Measurements from ENCODE around the gene MMAB.

DNA sequence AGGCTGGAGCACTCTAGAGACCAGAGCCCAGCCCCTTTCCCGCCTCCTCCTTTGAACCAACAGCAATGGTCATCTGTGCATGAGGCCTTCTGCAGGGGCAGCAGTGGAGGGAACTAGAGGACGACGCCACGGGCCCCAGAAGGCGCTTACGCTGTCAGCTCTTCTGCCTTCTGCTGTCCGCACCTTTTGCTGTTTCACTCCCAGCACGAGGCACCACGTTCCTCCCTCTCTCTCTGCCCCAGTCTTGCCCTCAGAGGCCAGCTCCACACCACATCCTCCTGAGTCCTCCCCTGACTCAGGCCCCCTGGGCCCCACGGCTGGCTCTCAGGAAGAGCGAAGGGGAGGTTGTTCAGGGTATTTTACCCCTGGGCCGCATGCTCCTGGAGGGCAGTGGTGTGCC lies 15.5 kb downstream of the MMAB start:
- TF ChIP-seq SP1 (IDR thresholded peaks at IDR 0.05), result no peak
- TF ChIP-seq TARDBP (IDR thresholded peaks at IDR 0.05), result no peak
- no peak for TF ChIP-seq FOXK2 (IDR thresholded peaks at IDR 0.05)
- no peak for TF ChIP-seq HDGF (IDR thresholded peaks at IDR 0.05; ENCODE audit: borderline replicate concordance)
- TF ChIP-seq LEF1 (IDR thresholded peaks at IDR 0.05; ENCODE audit: borderline replicate concordance), result no peak
- no peak for TF ChIP-seq ELF4 (IDR thresholded peaks at IDR 0.05)
- TF ChIP-seq FOXM1 (IDR thresholded peaks at IDR 0.05; ENCODE audit: borderline replicate concordance), result no peak
- TF ChIP-seq NFRKB (IDR thresholded peaks at IDR 0.05), result no peak
- no peak for TF ChIP-seq L3MBTL2 (conservative IDR thresholded peaks at IDR 0.05)
